SJSA1 (cell line): Measurements from ENCODE around the gene SSC4D. TPM values are rescaled to one million over a fixed set of nuclear protein-coding genes. Genes with fewer than 3 reads are reported as not detected.
"Not testable (repeated sequence)": the region's sequence is repeated elsewhere in the genome, so short reads cannot be mapped to it uniquely, and the experiment has no call there.

Source experiments
- DNase-seq, 2 experiments: peaks; one replicate each; pipeline ENCODE4 v3.0.0-alpha.2; 2015 to 2020; ENCODE audit warnings: low spot score in 2 of 2, low read depth in 1 of 2
- H3K27ac ChIP-seq: fragments of 250-450 bp; sonication (Bioruptor Pico); 2 replicates; pipeline ENCODE4 v1.5.1; 2020; ENCODE audit warnings: mild to moderate bottlenecking, moderate library complexity
- H3K27me3 ChIP-seq: fragments of 250-450 bp; sonication (Bioruptor Pico); replicated peaks from 2 replicates; pipeline ENCODE4 v1.5.1; 2020; ENCODE audit warnings: mild to moderate bottlenecking, moderate library complexity
- H3K36me3 ChIP-seq: fragments of 250-450 bp; sonication (Bioruptor Pico); 2 replicates; pipeline ENCODE4 v1.5.1; 2020; ENCODE audit warnings: mild to moderate bottlenecking
- H3K4me1 ChIP-seq: fragments of 250-450 bp; sonication (Bioruptor Pico); replicated peaks from 2 replicates; pipeline ENCODE4 v1.6.1; 2021; ENCODE audit warnings: mild to moderate bottlenecking
- H3K4me3 ChIP-seq: fragments of 250-450 bp; sonication (Bioruptor Pico); 2 replicates; pipeline ENCODE4 v1.5.1; 2020; ENCODE audit warnings: mild to moderate bottlenecking
- H3K9me3 ChIP-seq: fragments of 250-450 bp; sonication (Bioruptor Pico); replicated peaks from 2 replicates; pipeline ENCODE4 v1.5.1; 2020; ENCODE audit warnings: mild to moderate bottlenecking
- total RNA-seq: library from RNA; depleted of rRNA; stranded (reverse); fragments of >200 nt; shearing (Covaris generic); gene quantifications from 2 replicates; pipeline ENCODE4 v1.2.3, GENCODE V29; 2014

SSC4D gene
- total RNA-seq, 1 experiment from 2014 or later, result 0.34 TPM

DNA sequence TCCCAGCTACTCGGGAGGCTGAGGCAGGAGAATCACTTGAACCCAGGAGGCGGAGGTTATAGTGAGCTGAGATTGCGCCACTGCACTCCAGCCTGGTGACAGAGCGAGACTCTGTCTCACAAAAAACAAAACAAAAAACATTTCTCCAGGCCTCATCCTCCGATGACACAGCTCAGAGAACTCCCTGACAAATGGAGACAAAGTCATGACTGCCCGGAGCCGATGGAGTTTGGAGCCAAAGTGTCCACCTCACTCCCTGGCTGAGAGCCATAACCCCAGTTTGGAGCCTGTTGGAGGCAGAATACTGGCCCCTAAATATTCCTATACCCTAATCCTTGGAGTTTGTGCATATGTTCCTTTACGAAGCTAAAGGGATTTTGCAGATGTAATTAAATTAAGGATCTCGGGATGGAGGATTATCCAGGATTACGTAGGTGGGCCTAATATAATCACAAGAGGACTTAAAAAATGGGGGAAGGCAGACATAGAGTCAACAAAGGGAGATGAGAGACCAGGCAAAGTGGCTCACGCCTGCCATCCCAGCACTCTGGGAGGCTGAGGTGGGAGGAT lies 22.7 kb downstream of the SSC4D start:
- Histone ChIP-seq H3K4me1 (peaks cover 7% of the 10 kb centered on the region), H3K36me3 (no peaks in the 10 kb centered on the region), H3K9me3 (no peaks in the 10 kb centered on the region), H3K4me3 (no peak overlapping the region), H3K27ac (no peak overlapping the region), H3K27me3 (no peaks in the 10 kb centered on the region)
- DNase-seq, result no peak

- Histone ChIP-seq H3K4me3 (no peak overlapping the region), H3K36me3 (no peaks in the 10 kb centered on the region), H3K27ac (no peak overlapping the region), H3K9me3 (no peaks in the 10 kb centered on the region), H3K27me3 (no peaks in the 10 kb centered on the region), H3K4me1 (peaks cover 19% of the 10 kb centered on the region)
- DNase-seq, result no peak
Measured at GRCh38 chr7:76383089-76383944, 26.2 kb downstream of the SSC4D start.

DNA sequence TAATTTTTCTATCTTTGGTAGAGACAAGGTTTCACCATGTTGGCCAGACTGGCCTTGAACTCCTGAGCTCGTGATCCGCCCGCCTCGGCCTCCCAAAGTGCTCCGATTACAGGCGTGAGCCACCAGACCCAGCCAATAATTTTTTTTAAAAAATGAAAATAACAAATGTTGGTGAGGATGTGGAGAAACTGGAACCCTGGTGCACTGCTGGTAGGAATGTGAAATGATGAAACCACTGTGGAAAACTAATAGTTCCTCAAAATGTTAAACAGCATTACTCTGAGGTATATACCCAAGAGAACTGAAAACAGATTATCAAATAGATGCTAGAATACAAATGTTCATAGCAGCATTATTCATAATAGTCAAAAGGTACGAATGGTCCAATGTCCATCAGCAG lies 27.7 kb downstream of the SSC4D start:
- no peaks in the 10 kb centered on the region for H3K9me3 ChIP-seq
- H3K27ac ChIP-seq, result no peak overlapping the region
- peaks cover 19% of the 10 kb centered on the region for H3K4me1 ChIP-seq
- no peaks in the 10 kb centered on the region for H3K36me3 ChIP-seq
- H3K4me3 ChIP-seq, result no peak overlapping the region
- DNase-seq, result no peak
- no peaks in the 10 kb centered on the region for H3K27me3 ChIP-seq

- no peaks in the 10 kb centered on the region for H3K36me3 ChIP-seq
- H3K9me3 ChIP-seq, result no peaks in the 10 kb centered on the region
- peak overlapping the region; percentile 88 for H3K27ac ChIP-seq
- H3K4me3 ChIP-seq, result no peak overlapping the region
- H3K27me3 ChIP-seq, result no peaks in the 10 kb centered on the region
- peaks cover 19% of the 10 kb centered on the region for H3K4me1 ChIP-seq
- no peak for DNase-seq
Measured at GRCh38 chr7:76380623-76380966, 28.9 kb downstream of the SSC4D start.

DNA sequence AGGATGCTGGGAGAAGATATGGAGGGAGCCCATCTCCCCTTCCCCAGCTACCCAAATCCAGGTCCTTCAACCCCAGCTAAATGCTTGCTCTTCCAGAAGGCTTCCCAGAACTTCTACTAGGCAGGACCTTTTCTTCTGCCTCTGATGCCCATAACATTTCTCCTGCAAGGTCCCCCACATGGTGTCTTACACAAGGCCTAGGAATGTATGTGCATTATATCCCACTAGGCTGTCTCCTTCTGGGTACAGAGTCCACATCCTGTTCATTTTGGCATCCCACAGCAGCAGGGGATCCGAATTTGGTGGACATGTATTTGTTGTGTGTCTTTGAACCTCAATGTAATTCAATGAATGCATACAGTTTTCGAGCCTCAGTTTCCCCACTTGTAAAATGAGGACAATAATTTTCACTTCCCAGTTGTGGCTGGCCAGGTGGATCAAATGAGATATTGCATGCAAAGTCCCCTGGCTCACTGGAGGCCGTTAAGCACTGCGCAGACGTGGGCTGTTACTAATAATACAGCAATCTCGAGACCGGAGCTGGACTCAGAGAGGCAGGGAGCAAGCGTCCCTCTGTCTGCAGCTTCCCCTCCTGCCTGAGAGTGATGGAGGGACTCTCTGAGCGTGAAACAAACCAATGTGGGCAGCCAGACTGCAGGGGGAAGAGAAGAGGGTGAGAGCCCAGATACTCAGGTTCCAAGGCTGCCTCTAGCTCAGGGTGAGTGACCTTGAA lies 32.1 kb downstream of the SSC4D start:
- H3K36me3 ChIP-seq, result no peaks in the 10 kb centered on the region
- no peak for DNase-seq
- H3K27me3 ChIP-seq, result no peaks in the 10 kb centered on the region
- H3K27ac ChIP-seq, result no peak overlapping the region
- peaks cover 19% of the 10 kb centered on the region for H3K4me1 ChIP-seq
- no peak overlapping the region for H3K4me3 ChIP-seq
- no peaks in the 10 kb centered on the region for H3K9me3 ChIP-seq

DNA sequence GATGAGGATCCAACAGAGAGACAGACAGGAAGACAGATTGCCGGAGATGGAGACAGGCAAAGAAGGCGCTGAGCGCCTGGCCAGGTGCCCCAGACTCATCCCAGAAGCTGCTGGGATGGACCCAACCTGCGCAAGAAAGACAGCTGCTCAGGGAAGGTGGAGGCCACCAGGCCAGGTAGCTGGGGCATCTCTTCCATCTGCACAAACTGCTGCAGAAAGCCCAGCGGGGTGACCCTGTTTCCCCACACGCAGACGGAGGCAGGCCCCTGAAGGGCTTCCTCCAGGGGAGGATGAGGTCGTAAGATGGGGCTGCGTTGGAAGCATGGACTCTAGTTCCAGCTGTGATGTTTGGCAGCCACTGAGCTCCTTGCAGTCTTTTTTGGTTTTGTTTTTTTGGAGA lies 34.2 kb downstream of the SSC4D start:
- Histone ChIP-seq H3K27ac (no peak overlapping the region), H3K4me1 (peaks cover 15% of the 10 kb centered on the region), H3K4me3 (no peak overlapping the region), H3K9me3 (no peaks in the 10 kb centered on the region), H3K36me3 (no peaks in the 10 kb centered on the region), H3K27me3 (no peaks in the 10 kb centered on the region)
- no peak for DNase-seq

DNA sequence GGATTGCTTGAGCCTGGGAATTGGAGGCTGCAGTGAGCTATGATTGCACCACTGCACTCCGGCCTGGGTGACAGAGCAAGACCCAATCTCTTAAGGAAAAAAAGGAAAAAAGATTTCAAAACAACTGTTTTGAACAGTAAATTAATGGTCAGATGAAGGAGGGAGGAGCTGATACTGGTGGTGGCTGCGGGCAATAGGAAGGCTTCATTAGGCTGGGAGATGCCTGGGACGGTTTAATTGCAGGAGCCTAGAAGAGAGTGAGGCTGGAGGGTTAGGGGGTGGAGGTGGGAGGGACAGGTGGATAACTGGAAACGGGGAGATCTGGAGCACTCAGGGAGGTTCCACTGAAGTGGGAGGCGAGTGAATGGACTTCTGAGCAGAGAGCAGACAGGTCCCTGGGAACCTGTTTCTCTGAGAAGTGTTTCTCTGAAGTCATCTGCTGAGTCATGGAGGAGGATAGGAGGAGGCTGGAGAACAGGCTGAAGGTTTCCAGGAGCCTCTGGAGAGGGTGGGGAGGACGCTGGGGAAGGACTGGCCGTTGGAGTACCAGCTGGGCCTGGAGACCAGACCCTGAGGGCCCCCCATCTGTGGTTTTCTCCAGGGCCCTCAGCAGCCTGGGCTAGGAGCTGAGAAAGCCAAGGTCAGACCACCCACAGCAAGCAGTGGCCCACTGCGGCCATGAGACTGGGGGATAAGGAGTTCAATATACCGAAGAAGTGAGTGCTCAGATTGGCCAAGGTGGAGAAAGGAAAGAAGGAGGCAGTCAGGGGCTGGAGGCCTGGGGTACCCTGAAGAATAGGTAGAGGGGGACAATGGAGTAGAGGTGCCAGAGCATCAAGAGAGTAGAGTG lies 36.3 kb downstream of the SSC4D start:
- Histone ChIP-seq H3K36me3 (no peaks in the 10 kb centered on the region), H3K4me1 (no peaks in the 10 kb centered on the region), H3K9me3 (no peaks in the 10 kb centered on the region), H3K27ac (no peak overlapping the region), H3K4me3 (no peak overlapping the region), H3K27me3 (no peaks in the 10 kb centered on the region)
- DNase-seq, result no peak

DNA sequence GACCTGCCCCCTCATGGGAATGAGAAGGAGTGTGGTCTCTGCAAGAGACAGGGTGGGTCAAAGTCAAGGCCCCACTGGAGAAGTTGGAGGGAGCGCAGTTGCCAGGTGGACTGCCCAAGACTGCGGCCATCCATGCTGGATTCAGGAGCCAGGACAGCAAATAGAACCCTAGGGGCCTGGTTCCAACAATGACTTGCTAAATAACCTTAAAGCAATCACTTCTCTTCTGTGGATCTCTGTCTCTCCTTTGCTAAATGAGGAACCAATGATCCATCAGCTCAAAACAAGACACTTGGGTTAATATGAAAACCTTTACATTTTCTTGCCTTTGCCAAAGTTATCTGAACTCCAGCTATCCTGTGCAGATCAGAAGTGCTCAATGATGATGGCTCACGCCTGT lies 38.1 kb downstream of the SSC4D start:
- no peak for DNase-seq
- H3K27ac ChIP-seq, result no peak overlapping the region
- H3K36me3 ChIP-seq, result no peaks in the 10 kb centered on the region
- H3K4me3 ChIP-seq, result no peak overlapping the region
- no peaks in the 10 kb centered on the region for H3K27me3 ChIP-seq
- no peaks in the 10 kb centered on the region for H3K4me1 ChIP-seq
- no peaks in the 10 kb centered on the region for H3K9me3 ChIP-seq

- no peak for DNase-seq
Measured at GRCh38 chr7:76369018-76369417, 40.5 kb downstream of the SSC4D start.

DNA sequence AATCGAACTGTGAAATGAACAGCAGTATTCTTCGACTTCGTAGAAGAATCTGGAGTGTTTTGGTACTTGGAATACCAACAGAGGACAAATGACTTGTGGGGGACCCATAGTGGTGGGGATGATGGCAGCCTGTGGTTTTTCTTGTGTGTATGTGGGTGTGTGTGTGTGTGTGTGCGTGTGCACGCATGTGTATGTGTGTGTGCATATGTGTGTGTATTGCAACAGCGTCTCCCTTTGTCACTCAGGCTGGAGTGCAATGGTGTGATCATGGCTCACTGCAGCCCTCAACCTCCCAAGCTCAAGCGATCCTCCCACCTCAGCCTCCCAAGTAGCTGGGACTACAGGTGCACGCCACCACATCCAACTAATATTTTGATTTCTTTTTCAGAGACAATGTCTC lies 41.3 kb downstream of the SSC4D start:
- Histone ChIP-seq H3K27ac (no peak overlapping the region), H3K36me3 (no peaks in the 10 kb centered on the region), H3K27me3 (no peaks in the 10 kb centered on the region), H3K4me1 (peaks cover 14% of the 10 kb centered on the region), H3K4me3 (no peak overlapping the region), H3K9me3 (no peaks in the 10 kb centered on the region)
- DNase-seq, result no peak

More at GRCh38 chr7:76369018-76369417, 40.5 kb downstream of the SSC4D start:
- no peaks in the 10 kb centered on the region for H3K36me3 ChIP-seq
- H3K9me3 ChIP-seq, result no peaks in the 10 kb centered on the region
- H3K4me3 ChIP-seq, result no peak overlapping the region
- no peaks in the 10 kb centered on the region for H3K27me3 ChIP-seq
- H3K4me1 ChIP-seq, result peaks cover 12% of the 10 kb centered on the region
- no peak overlapping the region for H3K27ac ChIP-seq

DNA sequence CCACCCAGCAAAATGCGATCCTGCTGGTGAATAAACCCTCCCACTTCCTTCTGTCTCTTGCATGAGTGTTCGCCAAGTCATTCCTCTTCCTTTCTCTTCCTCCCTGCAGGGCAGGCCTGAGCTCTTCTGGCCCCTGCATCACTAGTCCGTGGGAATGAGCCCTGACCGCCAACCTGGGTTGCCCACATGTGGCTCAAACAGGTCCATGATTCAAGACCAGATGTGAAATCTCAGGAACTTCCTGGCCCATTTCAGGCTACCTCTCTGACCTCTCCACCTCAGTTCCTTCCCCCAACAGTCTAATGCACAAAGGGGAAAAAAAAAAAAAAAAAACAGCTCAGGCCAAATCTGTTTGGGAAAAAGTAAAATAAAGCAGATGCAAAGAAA lies 45.3 kb downstream of the SSC4D start:
- no peak overlapping the region for H3K4me3 ChIP-seq
- H3K4me1 ChIP-seq, result peaks cover 26% of the 10 kb centered on the region

GRCh38 chr7:76363754-76364153 lies 45.7 kb downstream of the SSC4D start:
- not testable (repeated sequence) for H3K4me3 ChIP-seq, H3K9me3 ChIP-seq, H3K36me3 ChIP-seq, H3K27me3 ChIP-seq, DNase-seq
- Histone ChIP-seq H3K27ac (peak overlapping the region; percentile 81), H3K4me1 (peaks cover 26% of the 10 kb centered on the region)

More for the DNA sequence above, 45.3 kb downstream of the SSC4D start:
- peak overlapping the region; percentile 81 for H3K27ac ChIP-seq
- no peak for DNase-seq
- no peaks in the 10 kb centered on the region for H3K9me3 ChIP-seq
- H3K27me3 ChIP-seq, result no peaks in the 10 kb centered on the region
- H3K36me3 ChIP-seq, result no peaks in the 10 kb centered on the region

DNA sequence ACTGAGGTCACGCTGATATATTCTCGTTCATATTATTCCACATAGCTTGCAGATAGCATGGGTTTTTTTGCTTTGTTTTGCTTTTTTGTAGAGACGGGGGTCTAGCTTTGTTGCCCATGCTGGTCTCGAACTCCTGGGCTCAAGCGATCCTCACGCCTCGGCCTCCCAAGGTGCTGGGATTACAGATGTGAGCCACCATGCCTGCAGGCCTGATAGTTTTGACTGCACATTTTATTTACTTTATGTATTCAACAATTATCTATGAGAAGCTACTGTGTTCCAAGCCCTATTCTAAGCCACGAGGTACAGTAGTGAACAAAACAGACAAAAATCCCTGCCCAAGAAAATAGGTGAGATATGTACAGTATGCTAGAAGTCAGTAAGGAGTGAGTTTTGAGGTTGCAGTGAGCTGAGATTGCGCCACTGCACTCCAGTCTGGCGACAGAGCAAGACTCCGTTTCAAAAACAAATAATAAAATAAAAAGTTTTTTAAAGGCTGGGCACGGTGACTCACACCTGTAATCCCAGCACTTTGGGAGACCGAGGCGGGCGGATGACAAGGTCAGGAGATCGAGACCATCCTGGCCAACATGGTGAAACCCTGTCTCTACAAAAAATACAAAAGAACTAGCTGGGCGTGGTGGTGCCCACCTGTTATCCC lies 49.4 kb downstream of the SSC4D start:
- no peak overlapping the region for H3K4me3 ChIP-seq

More for the DNA sequence above, 49.4 kb downstream of the SSC4D start:
- Histone ChIP-seq H3K36me3 (peaks cover 37% of the 10 kb centered on the region), H3K27me3 (no peaks in the 10 kb centered on the region), H3K9me3 (no peaks in the 10 kb centered on the region), H3K4me1 (peaks cover 36% of the 10 kb centered on the region), H3K27ac (peak overlapping the region; percentile 99)
- no peak for DNase-seq
